Measurements from ENCODE around the gene NUMA1.

DNA sequence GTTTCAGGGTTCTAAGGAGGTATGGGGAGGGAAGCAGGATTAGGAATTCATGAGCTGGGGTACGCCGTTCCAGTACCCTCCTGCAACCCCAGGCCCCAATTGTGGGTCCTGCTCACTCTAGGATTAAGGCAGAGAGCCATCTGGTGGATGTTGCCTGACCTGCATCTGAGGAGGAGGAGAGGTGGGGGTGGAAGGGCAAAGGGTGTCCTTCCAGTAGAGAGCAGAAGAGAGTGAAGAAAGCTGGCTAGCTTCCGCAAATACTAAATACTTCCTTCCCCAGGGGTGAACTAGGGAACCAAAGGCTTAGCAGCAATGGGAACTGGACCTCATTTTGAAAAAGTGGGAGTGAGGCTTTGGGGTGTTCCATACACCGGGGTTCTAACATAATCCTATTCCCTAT, 10.9 kb upstream of the NUMA1 start:
- TF ChIP-seq, protein P1, sequence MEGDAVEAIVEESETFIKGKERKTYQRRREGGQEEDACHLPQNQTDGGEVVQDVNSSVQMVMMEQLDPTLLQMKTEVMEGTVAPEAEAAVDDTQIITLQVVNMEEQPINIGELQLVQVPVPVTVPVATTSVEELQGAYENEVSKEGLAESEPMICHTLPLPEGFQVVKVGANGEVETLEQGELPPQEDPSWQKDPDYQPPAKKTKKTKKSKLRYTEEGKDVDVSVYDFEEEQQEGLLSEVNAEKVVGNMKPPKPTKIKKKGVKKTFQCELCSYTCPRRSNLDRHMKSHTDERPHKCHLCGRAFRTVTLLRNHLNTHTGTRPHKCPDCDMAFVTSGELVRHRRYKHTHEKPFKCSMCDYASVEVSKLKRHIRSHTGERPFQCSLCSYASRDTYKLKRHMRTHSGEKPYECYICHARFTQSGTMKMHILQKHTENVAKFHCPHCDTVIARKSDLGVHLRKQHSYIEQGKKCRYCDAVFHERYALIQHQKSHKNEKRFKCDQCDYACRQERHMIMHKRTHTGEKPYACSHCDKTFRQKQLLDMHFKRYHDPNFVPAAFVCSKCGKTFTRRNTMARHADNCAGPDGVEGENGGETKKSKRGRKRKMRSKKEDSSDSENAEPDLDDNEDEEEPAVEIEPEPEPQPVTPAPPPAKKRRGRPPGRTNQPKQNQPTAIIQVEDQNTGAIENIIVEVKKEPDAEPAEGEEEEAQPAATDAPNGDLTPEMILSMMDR (IDR thresholded peaks at IDR 0.05) = peak; percentile 71 to 95 (median 86)
- TF ChIP-seq POLR2A (IDR thresholded peaks at IDR 0.05) = no peak

Measured in tibial nerve (tissue), 3 donors.